ENCODE measurements around the gene SLC37A2.

DNA sequence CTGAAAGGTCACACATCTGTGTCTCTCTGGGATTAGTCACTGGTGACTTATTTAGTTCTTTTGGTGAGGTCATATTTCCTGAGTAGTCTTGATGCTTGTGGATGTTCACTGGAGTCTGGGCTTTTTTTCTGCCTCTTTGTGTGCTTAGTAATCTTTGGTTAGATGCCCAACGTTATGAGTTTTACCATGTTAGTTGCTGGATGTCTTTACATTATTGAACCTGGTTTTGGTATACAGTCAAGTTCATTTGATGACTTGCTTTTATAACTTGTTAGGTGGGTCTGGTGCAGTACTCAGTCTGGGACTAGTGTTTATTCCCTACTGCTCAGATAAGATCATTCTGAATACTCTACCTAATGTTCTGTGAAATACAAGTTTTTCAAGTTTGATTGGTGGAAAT, 26.2 kb upstream of the SLC37A2 start:
- TF ChIP-seq POLR2AphosphoS5 (IDR thresholded peaks at IDR 0.05; ENCODE audit: low read depth, low read length) (no peak), POLR2A (IDR thresholded peaks at IDR 0.05; ENCODE audit: low read depth, low read length) (no peak), TAF1 (IDR thresholded peaks at IDR 0.05; ENCODE audit: borderline replicate concordance, low read depth, low read length) (no peak)

Measured in GM12892 (cell line).